ENCODE measurements around the gene VSTM2B.

GRCh38 chr19:29510701-29511265 is 15.0 kb upstream of the VSTM2B start:
- TF ChIP-seq, protein P1, sequence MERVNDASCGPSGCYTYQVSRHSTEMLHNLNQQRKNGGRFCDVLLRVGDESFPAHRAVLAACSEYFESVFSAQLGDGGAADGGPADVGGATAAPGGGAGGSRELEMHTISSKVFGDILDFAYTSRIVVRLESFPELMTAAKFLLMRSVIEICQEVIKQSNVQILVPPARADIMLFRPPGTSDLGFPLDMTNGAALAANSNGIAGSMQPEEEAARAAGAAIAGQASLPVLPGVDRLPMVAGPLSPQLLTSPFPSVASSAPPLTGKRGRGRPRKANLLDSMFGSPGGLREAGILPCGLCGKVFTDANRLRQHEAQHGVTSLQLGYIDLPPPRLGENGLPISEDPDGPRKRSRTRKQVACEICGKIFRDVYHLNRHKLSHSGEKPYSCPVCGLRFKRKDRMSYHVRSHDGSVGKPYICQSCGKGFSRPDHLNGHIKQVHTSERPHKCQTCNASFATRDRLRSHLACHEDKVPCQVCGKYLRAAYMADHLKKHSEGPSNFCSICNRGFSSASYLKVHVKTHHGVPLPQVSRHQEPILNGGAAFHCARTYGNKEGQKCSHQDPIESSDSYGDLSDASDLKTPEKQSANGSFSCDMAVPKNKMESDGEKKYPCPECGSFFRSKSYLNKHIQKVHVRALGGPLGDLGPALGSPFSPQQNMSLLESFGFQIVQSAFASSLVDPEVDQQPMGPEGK (CRISPR knock-in tag; IDR thresholded peaks at IDR 0.05; ENCODE audit: borderline replicate concordance): no peak
- TF ChIP-seq, protein P2, sequence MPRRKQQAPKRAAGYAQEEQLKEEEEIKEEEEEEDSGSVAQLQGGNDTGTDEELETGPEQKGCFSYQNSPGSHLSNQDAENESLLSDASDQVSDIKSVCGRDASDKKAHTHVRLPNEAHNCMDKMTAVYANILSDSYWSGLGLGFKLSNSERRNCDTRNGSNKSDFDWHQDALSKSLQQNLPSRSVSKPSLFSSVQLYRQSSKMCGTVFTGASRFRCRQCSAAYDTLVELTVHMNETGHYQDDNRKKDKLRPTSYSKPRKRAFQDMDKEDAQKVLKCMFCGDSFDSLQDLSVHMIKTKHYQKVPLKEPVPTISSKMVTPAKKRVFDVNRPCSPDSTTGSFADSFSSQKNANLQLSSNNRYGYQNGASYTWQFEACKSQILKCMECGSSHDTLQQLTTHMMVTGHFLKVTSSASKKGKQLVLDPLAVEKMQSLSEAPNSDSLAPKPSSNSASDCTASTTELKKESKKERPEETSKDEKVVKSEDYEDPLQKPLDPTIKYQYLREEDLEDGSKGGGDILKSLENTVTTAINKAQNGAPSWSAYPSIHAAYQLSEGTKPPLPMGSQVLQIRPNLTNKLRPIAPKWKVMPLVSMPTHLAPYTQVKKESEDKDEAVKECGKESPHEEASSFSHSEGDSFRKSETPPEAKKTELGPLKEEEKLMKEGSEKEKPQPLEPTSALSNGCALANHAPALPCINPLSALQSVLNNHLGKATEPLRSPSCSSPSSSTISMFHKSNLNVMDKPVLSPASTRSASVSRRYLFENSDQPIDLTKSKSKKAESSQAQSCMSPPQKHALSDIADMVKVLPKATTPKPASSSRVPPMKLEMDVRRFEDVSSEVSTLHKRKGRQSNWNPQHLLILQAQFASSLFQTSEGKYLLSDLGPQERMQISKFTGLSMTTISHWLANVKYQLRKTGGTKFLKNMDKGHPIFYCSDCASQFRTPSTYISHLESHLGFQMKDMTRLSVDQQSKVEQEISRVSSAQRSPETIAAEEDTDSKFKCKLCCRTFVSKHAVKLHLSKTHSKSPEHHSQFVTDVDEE (CRISPR knock-in tag; IDR thresholded peaks at IDR 0.05): no peak
- TF ChIP-seq ESRRG (CRISPR knock-in tag; IDR thresholded peaks at IDR 0.05): no peak
- TF ChIP-seq RARB (CRISPR knock-in tag; IDR thresholded peaks at IDR 0.05): no peak
- no peak for TF ChIP-seq ISL1 (CRISPR knock-in tag; IDR thresholded peaks at IDR 0.05)
- no peak for TF ChIP-seq ZNF8 (CRISPR knock-in tag; IDR thresholded peaks at IDR 0.05)
- TF ChIP-seq CREB5 (CRISPR knock-in tag; IDR thresholded peaks at IDR 0.05; ENCODE audit: low read depth): no peak
- TF ChIP-seq SNAI2 (CRISPR knock-in tag; IDR thresholded peaks at IDR 0.05): no peak
- no peak for TF ChIP-seq OSR1 (CRISPR knock-in tag; IDR thresholded peaks at IDR 0.05)
- TF ChIP-seq TOX (CRISPR knock-in tag; IDR thresholded peaks at IDR 0.05; ENCODE audit: borderline replicate concordance): no peak

Measured in SK-N-SH treated with all-trans-retinoic acid at 6 μM for 48 hours (cell line).